HUES6 (cell line): Measurements from ENCODE around the gene CSRP1.
"Not testable (repeated sequence)": the region's sequence is repeated elsewhere in the genome, so short reads cannot be mapped to it uniquely, and the experiment has no call there.

Source experiments
- H3K27ac ChIP-seq: 2 replicates; pipeline ENCODE4 v1.7.0; 2013; ENCODE audit warnings: low read depth, mild to moderate bottlenecking, low read length, inconsistent platforms
- H3K27me3 ChIP-seq: 2 replicates; pipeline ENCODE4 v1.6.1; 2013; ENCODE audit warnings: low read length; ENCODE audit not compliant: control insufficient read depth, insufficient read depth
- H3K36me3 ChIP-seq: 2 replicates; pipeline ENCODE4 v1.6.1; 2013; ENCODE audit warnings: low read length; ENCODE audit not compliant: control insufficient read depth, insufficient read depth
- H3K4me1 ChIP-seq: 2 replicates; pipeline ENCODE4 v1.6.1; 2013; ENCODE audit warnings: low read length; ENCODE audit not compliant: control insufficient read depth, insufficient read depth
- H3K4me3 ChIP-seq: 2 replicates; pipeline ENCODE4 v1.5.1; 2013; ENCODE audit warnings: low read depth, low read length
- H3K9ac ChIP-seq: one replicate; pipeline ENCODE4 v1.6.1; 2013; ENCODE audit warnings: mild to moderate bottlenecking, low read length
- H3K9me3 ChIP-seq: 2 replicates; pipeline ENCODE4 v1.6.1; 2013; ENCODE audit warnings: low read depth, low read length; ENCODE audit not compliant: control insufficient read depth, insufficient read depth

Gene CSRP1

GRCh38 chr1:201481004-201481380 is 25.9 kb downstream of the CSRP1 start:
- Histone ChIP-seq H3K27me3 (peaks cover 10% of the 10 kb centered on the region), H3K4me1 (peaks cover 17% of the 10 kb centered on the region), H3K36me3 (no peaks in the 10 kb centered on the region), H3K27ac (no peak overlapping the region), H3K4me3 (peak overlapping the region; percentile 58), H3K9me3 (no peaks in the 10 kb centered on the region), H3K9ac (no peak overlapping the region)

DNA sequence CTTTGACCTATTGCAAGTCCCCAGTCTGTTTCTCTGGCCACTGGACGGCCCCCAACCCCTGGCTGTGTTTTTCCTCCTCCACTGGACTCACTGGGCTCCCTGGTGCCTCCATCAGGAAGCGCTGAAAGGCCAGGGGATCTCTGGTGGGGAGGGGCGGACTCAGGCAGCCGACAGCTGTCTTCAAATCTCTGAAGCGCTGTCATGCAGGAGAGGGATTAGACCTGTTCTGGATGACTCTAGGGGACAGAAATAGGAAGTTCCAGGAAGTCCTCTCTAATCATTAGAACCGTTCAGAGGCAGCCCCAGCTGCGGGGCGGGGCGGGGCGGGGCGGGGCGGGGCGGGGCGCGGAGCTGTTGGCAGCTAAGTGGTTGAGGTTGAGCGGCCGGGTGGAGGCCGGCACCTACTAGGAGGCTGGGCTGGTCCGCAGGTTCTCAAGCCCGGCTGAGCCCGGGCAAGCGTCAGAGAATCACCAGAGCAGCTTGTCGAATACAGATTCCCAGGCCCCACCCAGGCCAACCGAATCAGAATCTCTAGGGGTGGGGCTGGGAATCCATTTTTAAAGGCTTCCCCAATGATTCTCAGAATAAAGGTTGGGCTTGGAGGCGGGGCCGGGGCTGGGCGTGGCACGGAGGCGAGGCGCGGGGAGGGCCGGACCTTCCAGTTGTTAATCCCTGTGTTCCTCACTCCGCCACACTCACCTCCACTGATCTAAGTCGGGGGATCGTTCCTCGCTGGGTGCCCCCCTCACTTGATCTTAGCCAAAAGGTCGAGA is 26.5 kb downstream of the CSRP1 start:
- peak overlapping the region; percentile 58 for H3K4me3 ChIP-seq
- H3K9me3 ChIP-seq: no peaks in the 10 kb centered on the region
- no peak overlapping the region for H3K9ac ChIP-seq
- H3K27ac ChIP-seq: no peak overlapping the region
- H3K4me1 ChIP-seq: peaks cover 14% of the 10 kb centered on the region
- no peaks in the 10 kb centered on the region for H3K36me3 ChIP-seq
- peaks cover 16% of the 10 kb centered on the region for H3K27me3 ChIP-seq

- no peaks in the 10 kb centered on the region for H3K36me3 ChIP-seq
- H3K9me3 ChIP-seq: no peaks in the 10 kb centered on the region
- peaks cover 14% of the 10 kb centered on the region for H3K4me1 ChIP-seq
- peaks cover 17% of the 10 kb centered on the region for H3K27me3 ChIP-seq
- no peak overlapping the region for H3K27ac ChIP-seq
- no peak overlapping the region for H3K4me3 ChIP-seq
- H3K9ac ChIP-seq: no peak overlapping the region
Measured at GRCh38 chr1:201479201-201479730, 27.7 kb downstream of the CSRP1 start.

- peaks cover 14% of the 10 kb centered on the region for H3K4me1 ChIP-seq
- not testable (repeated sequence) for H3K9ac ChIP-seq, H3K27ac ChIP-seq
Measured at GRCh38 chr1:201478666-201479065, 28.3 kb downstream of the CSRP1 start.

GRCh38 chr1:201476670-201477344 is 30.1 kb downstream of the CSRP1 start:
- Histone ChIP-seq H3K9me3 (no peaks in the 10 kb centered on the region), H3K4me1 (peaks cover 11% of the 10 kb centered on the region), H3K27me3 (peaks cover 18% of the 10 kb centered on the region), H3K27ac (no peak overlapping the region), H3K9ac (no peak overlapping the region), H3K4me3 (no peak overlapping the region), H3K36me3 (no peaks in the 10 kb centered on the region)

More at GRCh38 chr1:201478666-201479065, 28.3 kb downstream of the CSRP1 start:
- not testable (repeated sequence) for H3K9me3 ChIP-seq, H3K4me3 ChIP-seq, H3K36me3 ChIP-seq
- peaks cover 17% of the 10 kb centered on the region for H3K27me3 ChIP-seq

DNA sequence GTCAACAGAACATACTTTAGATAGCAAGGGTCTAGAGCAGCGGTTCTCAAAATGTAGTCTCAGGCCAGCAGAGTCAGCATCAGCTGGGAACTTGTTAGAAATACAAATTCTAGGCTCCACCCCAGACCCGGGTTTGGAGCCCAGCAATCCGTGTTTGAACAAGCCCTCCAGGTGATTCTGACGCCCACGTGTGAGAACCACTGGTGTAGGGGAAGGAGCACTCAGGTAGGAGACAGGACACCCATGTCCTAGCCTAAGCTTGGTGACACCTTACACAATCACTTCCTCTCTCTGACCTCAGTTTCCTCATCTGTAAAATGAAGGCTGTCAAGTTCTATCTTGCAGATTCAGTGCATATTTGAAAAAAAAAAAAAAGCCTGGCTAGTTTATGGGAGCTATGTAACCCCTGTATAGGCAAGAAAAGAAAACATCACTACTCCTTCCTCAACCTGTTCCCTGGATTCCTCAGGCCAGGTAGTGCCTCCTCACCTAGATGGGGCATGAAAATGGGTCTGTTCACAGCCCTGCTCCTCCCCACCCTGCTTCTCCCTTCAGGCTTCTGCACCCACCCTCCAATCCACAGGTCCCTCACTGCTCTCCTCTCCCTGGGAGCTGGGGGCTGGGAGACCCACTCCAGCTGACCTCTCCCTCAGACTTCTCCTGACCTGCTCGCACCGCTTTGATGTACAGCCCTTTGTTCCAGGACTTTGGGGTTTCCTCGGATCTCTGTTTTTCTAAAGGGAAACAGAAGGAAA is 30.8 kb downstream of the CSRP1 start:
- Histone ChIP-seq H3K9ac (no peak overlapping the region), H3K27ac (no peak overlapping the region)

GRCh38 chr1:201475130-201475529 is 31.8 kb downstream of the CSRP1 start:
- H3K27ac ChIP-seq: no peak overlapping the region
- H3K4me3 ChIP-seq: no peak overlapping the region
- H3K9me3 ChIP-seq: no peaks in the 10 kb centered on the region
- H3K4me1 ChIP-seq: peaks cover 10% of the 10 kb centered on the region
- H3K9ac ChIP-seq: no peak overlapping the region
- H3K27me3 ChIP-seq: peaks cover 25% of the 10 kb centered on the region
- no peaks in the 10 kb centered on the region for H3K36me3 ChIP-seq

More for the DNA sequence above, 30.8 kb downstream of the CSRP1 start:
- no peak overlapping the region for H3K4me3 ChIP-seq
- no peaks in the 10 kb centered on the region for H3K9me3 ChIP-seq
- H3K27me3 ChIP-seq: peaks cover 19% of the 10 kb centered on the region
- H3K36me3 ChIP-seq: no peaks in the 10 kb centered on the region
- H3K4me1 ChIP-seq: peaks cover 11% of the 10 kb centered on the region

GRCh38 chr1:201473296-201473695 is 33.6 kb downstream of the CSRP1 start:
- Histone ChIP-seq H3K9me3 (no peaks in the 10 kb centered on the region), H3K9ac (no peak overlapping the region), H3K27me3 (peaks cover 38% of the 10 kb centered on the region), H3K4me1 (peaks cover 8% of the 10 kb centered on the region), H3K4me3 (no peak overlapping the region), H3K27ac (no peak overlapping the region), H3K36me3 (no peaks in the 10 kb centered on the region; the same call in 1 of the 2 replicates)

- not testable (repeated sequence) for H3K36me3 ChIP-seq, H3K27ac ChIP-seq, H3K4me3 ChIP-seq, H3K9me3 ChIP-seq, H3K9ac ChIP-seq
- Histone ChIP-seq H3K4me1 (peaks cover 16% of the 10 kb centered on the region), H3K27me3 (peaks cover 43% of the 10 kb centered on the region)
Measured at GRCh38 chr1:201472321-201472720, 34.6 kb downstream of the CSRP1 start.

DNA sequence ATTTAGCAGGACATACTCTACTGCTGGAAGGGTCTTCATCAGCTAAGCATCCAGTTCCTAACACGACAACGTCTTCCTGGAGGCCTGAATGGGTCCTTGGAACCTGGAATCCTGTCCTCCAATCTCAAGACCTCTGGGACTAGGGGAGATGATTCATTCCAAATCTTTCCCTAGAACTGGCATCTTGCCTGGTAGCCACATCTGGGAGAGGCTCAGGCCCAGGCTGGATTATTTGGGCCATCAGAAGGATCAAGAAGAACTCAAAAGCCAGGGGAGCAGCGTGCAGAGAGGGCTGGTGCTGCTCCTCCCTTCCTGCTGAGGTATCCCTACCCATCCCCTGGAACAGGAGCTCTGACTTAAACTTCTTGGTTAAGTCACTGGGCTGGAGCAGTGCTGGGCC is 35.2 kb downstream of the CSRP1 start:
- H3K4me3 ChIP-seq: no peak overlapping the region

More for the DNA sequence above, 35.2 kb downstream of the CSRP1 start:
- H3K27me3 ChIP-seq: peaks cover 43% of the 10 kb centered on the region
- peaks cover 16% of the 10 kb centered on the region for H3K4me1 ChIP-seq
- H3K27ac ChIP-seq: no peak overlapping the region
- no peak overlapping the region for H3K9ac ChIP-seq
- no peaks in the 10 kb centered on the region for H3K9me3 ChIP-seq
- H3K36me3 ChIP-seq: no peaks in the 10 kb centered on the region; the same call in 1 of the 2 replicates
